Heart right ventricle (tissue), 16 donors: Measurements from ENCODE around the gene RAF1. TPM values are rescaled to one million over a fixed set of nuclear protein-coding genes. Genes with fewer than 3 reads are reported as not detected.

ENCODE experiments used
- ATAC-seq, 8 donors: fragments of 200-7000 bp; cut with Tn5 transposase; one replicate each; pipeline ENCODE4 v1.9.1; 2020; ENCODE audit warnings: mild to moderate bottlenecking in 8 of 8, moderate library complexity in 8 of 8, moderate number of reproducible peaks in 1 of 8
- DNase-seq, 2 donors: peaks; one replicate each; pipeline ENCODE4 v3.0.0-alpha.2; 2020
- H3K27ac ChIP-seq, 10 donors: fragments of 200-600 bp; sonication (generic) in 2 of 10; one replicate each; pipeline versions ENCODE4 v1.5.0 to v1.8.0; 2020 to 2022; ENCODE audit warnings: mild to moderate bottlenecking in 3 of 10
- H3K27me3 ChIP-seq, 7 donors: fragments of 200-600 bp; one replicate each; pipeline ENCODE4 v1.8.0; 2021 to 2022; ENCODE audit warnings: mild to moderate bottlenecking in 2 of 7
- H3K36me3 ChIP-seq, 9 donors: fragments of 200-600 bp; sonication (generic) in 1 of 9; one replicate each; pipeline versions ENCODE4 v1.5.0 to v1.8.0; 2020 to 2022; ENCODE audit warnings: mild to moderate bottlenecking in 2 of 9
- H3K4me1 ChIP-seq, 9 donors: fragments of 200-600 bp; sonication (generic) in 1 of 9; one replicate each; pipeline versions ENCODE4 v1.5.0 to v1.8.0; 2020 to 2022; ENCODE audit warnings: mild to moderate bottlenecking in 4 of 9
- H3K4me3 ChIP-seq, 10 donors: fragments of 200-600 bp; sonication (generic) in 2 of 10; one replicate each; pipeline versions ENCODE4 v1.5.0 to v1.8.0; 2020 to 2022; ENCODE audit warnings: mild to moderate bottlenecking in 7 of 10, moderate library complexity in 2 of 10
- H3K9me3 ChIP-seq, 11 donors: fragments of 200-600 bp in 10 of 11; sonication (generic) in 2 of 11; one replicate each; pipeline versions ENCODE4 v1.5.0 to v1.8.0; 2013 to 2022; ENCODE audit warnings: mild to moderate bottlenecking in 2 of 11, control low read depth in 1 of 11, moderate library complexity in 1 of 11
- WGBS, 2 donors: extraction: QIAGEN DNeasy Blood & Tissue Kit; methylation state at CpG; one replicate each; pipeline ENCODE4 v1.1.7; 2013; ENCODE audit warnings: inconsistent platforms in 1 of 2; 5-methylcytosine and 5-hydroxymethylcytosine counted together
- intact Hi-C, 10 donors: fragments of 100-400 bp; cut with DNase I; formaldehyde crosslinking; loops; one replicate each; pipeline versions ENCODE4 v1.11.1 to v1.14.2; 2022
- polyA plus RNA-seq, 2 donors: library from polyadenylated mRNA; stranded (reverse); fragments of 200-250 nt; gene quantifications; one replicate each; pipeline ENCODE4 v1.2.3, GENCODE V29; 2013
- total RNA-seq, 10 donors: library from RNA; stranded (reverse); fragmentation: NEBNext Ultra II Directional in 3 of 10; extraction: Animal tissue kit (Norgen Biotek cat#: 25700) in 3 of 10; gene quantifications; one replicate each; pipeline versions ENCODE4 v1.2.1 to v1.2.4, GENCODE V29; 2021 to 2023
- TF ChIP-seq, protein P1 (sequence below), 9 donors: fragments of 200-600 bp; sonication (generic) in 2 of 9; IDR thresholded peaks; one replicate each; pipeline versions ENCODE4 v1.5.0 to v1.8.0; 2021 to 2022; ENCODE audit warnings: antibody characterized with exemption in 9 of 9, mild to moderate bottlenecking in 5 of 9, moderate library complexity in 1 of 9
- donor health status: Arrhythmogenic right ventricular cardiomyopathy.
- donor health status: ischemic (EF 13 %, LVEDD 7.1; RV severe dilation, severe dysfunction).
- donor health status: healthy with polysubstance abuse.
- donor health status: DM: no; HTN: yes; CAD: no.
- donor health status: DM: no; HTN: no; CAD: no.
- donor health status: ischemic (EF 25% LVEDD 6.9; RV normal size, moderate dysfunction).
- donor health status: ischemic (EF 25% LVEDD 5.7; RV mildly dilated, moderate dysfunction).
- donor health status: healthy.
- donor health status: DM: yes; HTN: yes; CAD: no.
- donor health status: Ischemic cardiomyopathy.
- donor health status: ischemic (EF 35%, LVEDD 5.7; RV mildly dilated, moderate dysfunction).
- donor health status: nonischemic (EF 11% LVEDD 7.7; RV severe dilation, severe dysfunction).
- donor health status: DM: yes; HTN: yes; CAD: no.
- donor health status: PGD.
- donor health status: ischemic (EF 29% LVEDD 5.4; RV normal size, mild dysfunction).
- donor health status: nonischemic (EF 23%, LVEDD 6.1; RV moderate dilation, normal function).

Gene RAF1
- total and polyA plus RNA-seq, 12 donors = 65.4 to 193 (median 123) TPM

DNA sequence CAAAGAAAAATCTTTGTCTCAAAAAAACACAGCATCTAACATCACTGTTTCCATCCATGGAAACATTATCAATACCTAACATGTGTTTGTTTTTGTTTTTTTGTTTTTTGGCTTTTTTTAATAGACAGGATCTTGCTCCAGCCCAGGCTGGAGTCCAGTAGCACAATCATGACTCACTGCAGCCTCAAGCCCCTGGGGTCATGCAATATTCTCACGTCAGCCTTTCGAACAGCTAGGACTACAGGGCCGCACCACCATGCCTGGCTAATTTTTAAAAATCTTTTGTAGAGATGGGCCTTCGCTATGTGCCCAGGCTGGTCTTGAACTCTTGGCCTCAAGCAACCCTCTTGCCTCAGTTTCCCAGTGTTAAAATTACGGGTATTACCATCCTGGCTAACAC lies 52.8 kb downstream of the RAF1 start:
- H3K27me3 ChIP-seq = no peaks in the 10 kb centered on the region
- TF ChIP-seq, protein P1, sequence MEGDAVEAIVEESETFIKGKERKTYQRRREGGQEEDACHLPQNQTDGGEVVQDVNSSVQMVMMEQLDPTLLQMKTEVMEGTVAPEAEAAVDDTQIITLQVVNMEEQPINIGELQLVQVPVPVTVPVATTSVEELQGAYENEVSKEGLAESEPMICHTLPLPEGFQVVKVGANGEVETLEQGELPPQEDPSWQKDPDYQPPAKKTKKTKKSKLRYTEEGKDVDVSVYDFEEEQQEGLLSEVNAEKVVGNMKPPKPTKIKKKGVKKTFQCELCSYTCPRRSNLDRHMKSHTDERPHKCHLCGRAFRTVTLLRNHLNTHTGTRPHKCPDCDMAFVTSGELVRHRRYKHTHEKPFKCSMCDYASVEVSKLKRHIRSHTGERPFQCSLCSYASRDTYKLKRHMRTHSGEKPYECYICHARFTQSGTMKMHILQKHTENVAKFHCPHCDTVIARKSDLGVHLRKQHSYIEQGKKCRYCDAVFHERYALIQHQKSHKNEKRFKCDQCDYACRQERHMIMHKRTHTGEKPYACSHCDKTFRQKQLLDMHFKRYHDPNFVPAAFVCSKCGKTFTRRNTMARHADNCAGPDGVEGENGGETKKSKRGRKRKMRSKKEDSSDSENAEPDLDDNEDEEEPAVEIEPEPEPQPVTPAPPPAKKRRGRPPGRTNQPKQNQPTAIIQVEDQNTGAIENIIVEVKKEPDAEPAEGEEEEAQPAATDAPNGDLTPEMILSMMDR (IDR thresholded peaks at IDR 0.05) = no peak
- intact Hi-C loops = no loop called here
- no peak overlapping the region for H3K27ac ChIP-seq
- no peak overlapping the region for H3K4me3 ChIP-seq
- H3K4me1 ChIP-seq = peaks cover 0 to 37% (median 11%) of the 10 kb centered on the region in 9 donors
- 72 to 76% methylated on average over 5 of the region's 5 CpGs for WGBS, 2 donors
- H3K36me3 ChIP-seq = peaks cover 0 to 92% (median 46%) of the 10 kb centered on the region in 9 donors
- ATAC-seq (peak in 2 of 8 donors; percentile 25 to 65), DNase-seq (no peak)
- no peaks in the 10 kb centered on the region for H3K9me3 ChIP-seq

DNA sequence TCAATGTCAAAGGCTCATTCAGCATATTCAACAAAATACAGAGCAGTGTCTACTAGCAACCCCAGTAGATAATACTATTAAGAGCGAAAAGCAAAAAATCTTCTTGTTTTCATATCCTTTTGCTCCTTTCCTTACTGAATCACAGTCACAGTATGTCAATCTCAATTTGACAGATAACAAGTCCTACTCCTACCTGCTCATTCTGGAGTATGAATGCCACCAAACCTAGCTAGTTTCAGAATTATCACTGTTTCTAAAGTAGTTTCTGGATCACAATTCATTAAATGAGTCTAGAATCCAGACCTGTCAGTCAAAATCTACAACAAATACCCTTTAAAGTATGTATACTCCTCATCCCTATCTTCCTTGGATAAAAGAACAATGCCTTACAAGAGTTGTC lies 55.5 kb downstream of the RAF1 start:
- intact Hi-C loops = loop anchor here in 1 of 10 donors (10.0 kb wide), 1 partner anchor 46 kb away; no protein-coding TSS in a partner anchor
- Histone ChIP-seq H3K9me3 (no peaks in the 10 kb centered on the region), H3K27me3 (no peaks in the 10 kb centered on the region), H3K4me3 (no peak overlapping the region), H3K4me1 (peaks cover 0 to 14% (median 5%) of the 10 kb centered on the region in 9 donors), H3K36me3 (peaks cover 0 to 92% (median 61%) of the 10 kb centered on the region in 9 donors), H3K27ac (no peak overlapping the region)
- DNase-seq (no peak), ATAC-seq (no peak)
- WGBS, 2 donors = 100% methylated on average over 1 of the region's 1 CpG
- TF ChIP-seq, protein P1 (IDR thresholded peaks at IDR 0.05) = no peak

DNA sequence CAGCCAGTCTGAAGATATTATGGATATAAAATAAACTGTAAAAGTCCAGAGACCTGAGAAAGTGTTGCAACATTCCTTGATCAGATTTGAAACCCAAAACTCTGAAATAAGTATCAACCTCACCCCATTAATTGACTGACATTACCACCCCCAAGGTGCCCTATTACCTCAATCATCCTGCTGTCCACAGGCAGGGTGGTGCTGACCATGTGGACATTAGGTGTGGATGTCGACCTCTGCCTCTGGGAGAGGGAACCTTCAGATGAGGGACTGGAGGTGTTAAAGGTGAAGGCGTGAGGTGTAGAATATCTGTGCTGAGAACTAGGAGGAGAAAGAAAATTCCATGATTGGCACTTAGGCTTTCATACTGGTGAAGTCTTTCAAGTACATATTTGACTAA lies 59.9 kb downstream of the RAF1 start:
- WGBS, 2 donors = 83 to 93% methylated on average over 2 of the region's 2 CpGs
- no peak for DNase-seq
- Histone ChIP-seq H3K36me3 (peaks cover 0 to 100% (median 80%) of the 10 kb centered on the region in 9 donors), H3K4me3 (no peak overlapping the region), H3K27me3 (no peaks in the 10 kb centered on the region), H3K9me3 (no peaks in the 10 kb centered on the region), H3K4me1 (peaks cover 0 to 11% (median 0%) of the 10 kb centered on the region in 9 donors), H3K27ac (no peak overlapping the region)
- TF ChIP-seq, protein P1 (IDR thresholded peaks at IDR 0.05) = no peak
- ATAC-seq = no peak
- intact Hi-C loops = loop anchor here in 2 of 10 donors (5.0 to 10.0 kb wide), 2 partner anchors 51 to 58 kb away; partner anchors contain the start of gene RAF1 (in 1 of the 2)

DNA sequence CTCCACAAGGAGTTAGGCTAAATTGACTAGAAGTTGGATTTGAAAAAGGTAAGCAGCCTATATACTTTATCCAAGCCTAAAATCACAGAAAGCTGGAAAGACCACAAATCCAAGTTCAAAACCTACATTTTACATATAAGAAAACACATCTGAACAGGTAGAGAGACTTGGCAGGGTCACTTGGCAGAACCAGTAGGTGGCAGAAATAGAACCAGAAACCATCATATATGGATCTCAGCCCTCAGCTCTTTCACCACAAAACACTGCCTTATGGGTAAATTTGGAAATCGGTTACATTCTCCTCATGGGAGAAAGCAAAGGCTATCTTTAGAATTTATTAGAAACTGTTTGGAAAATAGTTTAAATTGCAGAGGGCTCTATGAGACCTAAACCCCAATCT lies 62.8 kb downstream of the RAF1 start:
- DNase-seq (no peak), ATAC-seq (no peak)
- intact Hi-C loops = loop anchor here in 2 of 10 donors (5.0 to 10.0 kb wide), 2 partner anchors 54 to 61 kb away; partner anchors contain the start of gene RAF1 (in 1 of the 2)
- 43 to 52% methylated on average over 1 of the region's 1 CpG for WGBS, 2 donors
- H3K4me3 ChIP-seq = no peak overlapping the region
- peaks cover 0 to 20% (median 0%) of the 10 kb centered on the region in 9 donors for H3K4me1 ChIP-seq
- TF ChIP-seq, protein P1 (IDR thresholded peaks at IDR 0.05) = peak in 4 of 9 donors; percentile 17 to 43 (median 41)
- peak overlapping the region in 1 of 10 donors; percentile 5 for H3K27ac ChIP-seq
- peaks cover 0 to 100% (median 69%) of the 10 kb centered on the region in 9 donors for H3K36me3 ChIP-seq
- H3K27me3 ChIP-seq = no peaks in the 10 kb centered on the region
- no peaks in the 10 kb centered on the region for H3K9me3 ChIP-seq
